GM12874 (cell line): ENCODE measurements around the gene PATE1.

ENCODE experiments used
- TF ChIP-seq, protein P1 (sequence below): IDR thresholded peaks from 2 replicates; pipeline ENCODE4 v1.5.1; 2011; ENCODE audit warnings: low read depth, mild to moderate bottlenecking, control low read depth, low read length, moderate library complexity; ENCODE audit not compliant: insufficient read depth

Gene PATE1, protein sequence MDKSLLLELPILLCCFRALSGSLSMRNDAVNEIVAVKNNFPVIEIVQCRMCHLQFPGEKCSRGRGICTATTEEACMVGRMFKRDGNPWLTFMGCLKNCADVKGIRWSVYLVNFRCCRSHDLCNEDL

DNA sequence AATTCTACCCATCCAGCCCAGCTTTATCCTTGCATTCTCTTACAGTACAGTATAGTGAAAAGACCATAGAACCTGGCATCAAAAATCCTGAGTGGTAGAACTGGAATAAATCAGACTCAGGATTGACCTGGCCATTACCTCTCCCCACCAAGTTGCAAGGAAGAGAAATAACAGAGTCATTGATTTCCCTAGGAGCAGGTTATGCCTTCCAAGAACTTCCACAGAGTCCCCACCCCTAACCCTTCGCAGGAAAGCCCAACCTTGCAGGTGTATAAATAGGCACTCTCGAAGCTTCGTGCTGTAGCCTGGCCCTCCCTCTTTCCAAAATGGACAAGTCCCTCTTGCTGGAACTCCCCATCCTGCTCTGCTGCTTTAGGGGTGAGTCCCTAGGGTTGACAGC is at the start of gene PATE1:
Gene PATE1, plus strand, starts transcription at position 301 of the 400 bp plus-strand sequence. Its CDS starts 26 bp downstream, at position 327.
- TF ChIP-seq, protein P1, sequence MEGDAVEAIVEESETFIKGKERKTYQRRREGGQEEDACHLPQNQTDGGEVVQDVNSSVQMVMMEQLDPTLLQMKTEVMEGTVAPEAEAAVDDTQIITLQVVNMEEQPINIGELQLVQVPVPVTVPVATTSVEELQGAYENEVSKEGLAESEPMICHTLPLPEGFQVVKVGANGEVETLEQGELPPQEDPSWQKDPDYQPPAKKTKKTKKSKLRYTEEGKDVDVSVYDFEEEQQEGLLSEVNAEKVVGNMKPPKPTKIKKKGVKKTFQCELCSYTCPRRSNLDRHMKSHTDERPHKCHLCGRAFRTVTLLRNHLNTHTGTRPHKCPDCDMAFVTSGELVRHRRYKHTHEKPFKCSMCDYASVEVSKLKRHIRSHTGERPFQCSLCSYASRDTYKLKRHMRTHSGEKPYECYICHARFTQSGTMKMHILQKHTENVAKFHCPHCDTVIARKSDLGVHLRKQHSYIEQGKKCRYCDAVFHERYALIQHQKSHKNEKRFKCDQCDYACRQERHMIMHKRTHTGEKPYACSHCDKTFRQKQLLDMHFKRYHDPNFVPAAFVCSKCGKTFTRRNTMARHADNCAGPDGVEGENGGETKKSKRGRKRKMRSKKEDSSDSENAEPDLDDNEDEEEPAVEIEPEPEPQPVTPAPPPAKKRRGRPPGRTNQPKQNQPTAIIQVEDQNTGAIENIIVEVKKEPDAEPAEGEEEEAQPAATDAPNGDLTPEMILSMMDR: no peak

DNA sequence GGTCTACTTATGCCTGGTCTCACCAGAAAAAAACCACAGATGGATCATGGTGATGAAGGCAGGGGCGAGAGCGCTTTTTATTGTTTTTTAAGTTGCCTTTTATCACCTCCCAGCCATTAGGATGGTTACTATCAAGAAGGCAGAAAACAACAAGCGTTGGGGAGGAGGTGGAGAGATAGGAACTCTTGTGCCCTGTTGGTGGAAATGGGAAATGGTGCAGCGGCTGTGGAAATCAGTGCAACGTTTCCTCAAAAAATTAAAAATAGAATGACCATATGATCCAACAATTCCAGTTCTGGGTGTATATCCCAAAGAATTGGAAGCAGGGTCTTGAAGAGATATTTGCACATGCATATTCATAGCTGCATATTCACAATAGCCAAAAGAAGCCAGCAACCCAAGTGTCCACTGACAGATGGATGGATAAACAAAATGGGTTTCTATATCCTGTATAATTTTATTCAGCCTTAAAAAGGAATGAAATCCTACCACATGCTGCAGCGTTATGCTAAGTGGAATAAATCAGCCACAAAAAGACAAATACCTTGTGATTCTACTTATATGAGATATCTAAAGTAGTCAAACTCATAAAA is 45.0 kb upstream of the PATE1 start:
- TF ChIP-seq, protein P1: no peak

DNA sequence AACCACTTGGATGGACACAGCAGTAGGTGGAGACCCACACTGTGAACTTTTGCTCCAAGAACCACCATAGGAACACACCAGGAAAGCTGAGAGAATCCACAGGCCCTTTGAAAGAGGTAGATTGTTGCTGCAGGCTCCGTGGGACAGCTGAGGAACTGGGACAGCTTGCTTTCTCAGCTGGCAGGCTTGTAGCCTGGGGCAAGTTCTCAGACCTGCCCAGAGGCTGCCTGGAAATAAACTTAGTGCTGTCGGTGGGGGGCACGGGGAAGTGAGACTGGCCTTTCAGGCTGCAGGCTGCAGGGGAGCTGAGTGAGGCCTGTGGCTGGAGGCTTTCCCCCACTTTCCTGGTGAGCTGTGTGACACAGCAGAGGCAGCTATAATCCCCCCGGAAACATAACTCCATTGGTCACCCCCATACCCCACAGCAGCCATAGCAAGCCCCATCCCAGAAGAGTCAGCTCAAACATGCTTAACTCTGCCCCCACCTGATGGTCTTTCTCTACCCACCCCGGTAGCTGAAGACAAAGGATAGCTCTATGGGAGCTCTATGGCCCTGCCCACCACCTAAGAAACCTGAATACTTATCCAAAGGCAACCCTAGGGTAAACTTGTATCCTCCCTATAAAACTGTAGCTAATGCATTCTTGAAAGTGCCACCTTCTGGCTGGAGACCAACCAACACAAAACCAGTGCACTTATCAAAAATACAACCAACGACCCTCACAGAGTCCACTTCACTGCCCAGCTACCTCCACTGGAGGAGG is 44.0 kb upstream of the PATE1 start:
- TF ChIP-seq, protein P1: no peak

DNA sequence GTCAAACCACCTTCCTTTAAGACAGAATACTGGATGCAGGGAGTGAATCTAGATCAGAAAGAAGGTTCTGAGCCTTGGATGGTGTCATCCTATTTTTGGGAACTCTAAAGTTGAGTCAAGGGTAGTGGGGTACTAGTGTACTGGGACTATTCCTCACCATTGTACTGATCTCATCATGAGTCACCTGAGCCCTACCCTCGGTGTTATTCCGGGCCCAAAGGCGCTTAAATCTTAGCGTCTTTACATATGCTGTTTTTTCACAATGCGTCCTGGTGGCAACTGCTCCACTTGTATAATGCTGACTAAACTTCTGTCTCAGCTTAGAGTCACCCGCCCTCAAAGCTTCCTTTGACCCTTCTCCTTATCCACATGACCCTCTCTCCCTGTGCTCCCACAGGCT is 25.3 kb upstream of the PATE1 start:
- TF ChIP-seq, protein P1: no peak

DNA sequence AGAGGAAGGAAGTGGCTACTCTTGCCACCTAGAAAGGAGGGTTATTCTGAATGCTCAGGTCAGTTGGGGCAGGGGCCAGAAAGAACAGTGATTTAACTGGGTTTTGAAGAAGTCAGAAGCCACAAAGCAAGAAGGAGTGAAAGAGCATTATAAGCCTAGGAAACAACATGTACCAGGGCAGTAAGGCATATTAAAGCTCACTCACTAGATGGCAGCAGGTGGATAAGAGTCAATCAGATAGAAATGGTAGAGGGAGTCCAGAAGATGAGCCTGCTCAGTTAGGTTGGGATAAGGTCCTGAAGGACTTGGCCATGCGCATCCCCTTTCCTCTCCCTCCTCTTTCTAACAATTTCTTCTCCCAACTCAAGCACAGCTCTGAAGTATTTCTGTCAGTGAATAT is 22.0 kb upstream of the PATE1 start:
- TF ChIP-seq, protein P1: no peak

DNA sequence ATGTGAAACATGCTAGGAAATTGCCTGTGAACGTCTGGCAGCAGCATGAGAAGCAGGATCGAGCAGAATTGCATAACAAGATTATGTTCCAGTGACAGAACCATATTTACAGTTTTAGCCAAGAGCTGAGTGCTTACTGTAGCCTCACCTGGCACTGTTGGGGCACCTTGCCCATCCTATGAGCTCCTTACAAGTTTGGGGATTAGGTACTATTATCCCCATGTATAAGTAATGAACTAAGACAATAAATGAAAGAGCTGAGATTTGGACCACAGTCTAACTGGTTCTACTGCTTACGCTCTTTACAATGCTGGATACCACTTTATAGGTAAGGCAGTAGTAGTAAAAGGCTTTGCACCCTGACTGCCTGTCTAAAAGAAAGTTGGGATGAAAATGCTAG is 17.1 kb upstream of the PATE1 start:
- TF ChIP-seq, protein P1: no peak

DNA sequence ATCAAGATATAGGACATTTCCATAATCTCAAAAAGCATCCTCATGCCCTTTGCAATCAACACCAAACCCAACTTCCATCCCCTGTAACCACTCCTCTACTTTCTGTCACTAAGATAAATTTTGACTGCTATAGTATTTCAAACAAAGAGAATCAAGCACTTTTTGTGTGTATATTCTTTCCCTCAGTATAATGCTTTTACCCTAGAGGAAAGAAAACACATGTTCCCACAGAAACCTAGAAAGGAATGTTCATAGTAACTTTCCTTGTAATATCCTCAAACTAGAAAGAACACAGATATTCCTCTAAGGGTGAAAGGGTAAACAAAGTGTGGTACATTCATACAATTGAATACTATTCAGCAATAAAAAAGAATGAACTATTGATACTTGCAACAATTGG is 5.5 kb upstream of the PATE1 start:
- TF ChIP-seq, protein P1: no peak
